HG03139 (cell line): ENCODE data around the gene GALK1.
"Not testable (repeated sequence)": the region's sequence is repeated elsewhere in the genome, so short reads cannot be mapped to it uniquely, and the experiment has no call there.

ENCODE experiments used
- ATAC-seq: cut with Tn5 transposase; IDR thresholded peaks from one replicate; pipeline ENCODE4 v1.9.1; 2021; ENCODE audit not compliant: unreplicated experiment

GALK1 gene

GRCh38 chr17:75767881-75768280 is 2.9 kb upstream of the GALK1 start:
- no peak for ATAC-seq

DNA sequence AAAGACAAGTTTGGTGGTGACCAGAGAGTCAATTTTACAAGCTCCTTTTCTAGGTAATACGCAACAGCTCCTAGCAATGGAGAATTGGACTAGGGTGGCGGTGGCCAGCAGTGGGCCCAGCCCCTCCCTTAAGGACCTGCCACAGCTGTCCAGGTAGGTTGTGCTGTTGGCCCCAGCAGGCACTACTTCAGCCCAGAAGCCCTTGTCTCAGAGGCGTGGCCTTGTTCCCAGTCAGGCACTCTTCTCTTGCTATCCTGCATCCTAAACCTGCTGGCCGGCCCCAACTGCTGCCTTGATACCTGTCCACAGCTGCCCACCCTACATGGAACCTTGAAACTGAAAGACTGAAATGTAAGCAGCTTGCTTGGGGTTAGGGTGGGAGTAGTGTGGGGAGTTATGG is 989 bp upstream of the GALK1 start:
- ATAC-seq: no peak

- ATAC-seq: no peak
Measured at GRCh38 chr17:75764417-75764710, 628 bp downstream of the GALK1 start.

DNA sequence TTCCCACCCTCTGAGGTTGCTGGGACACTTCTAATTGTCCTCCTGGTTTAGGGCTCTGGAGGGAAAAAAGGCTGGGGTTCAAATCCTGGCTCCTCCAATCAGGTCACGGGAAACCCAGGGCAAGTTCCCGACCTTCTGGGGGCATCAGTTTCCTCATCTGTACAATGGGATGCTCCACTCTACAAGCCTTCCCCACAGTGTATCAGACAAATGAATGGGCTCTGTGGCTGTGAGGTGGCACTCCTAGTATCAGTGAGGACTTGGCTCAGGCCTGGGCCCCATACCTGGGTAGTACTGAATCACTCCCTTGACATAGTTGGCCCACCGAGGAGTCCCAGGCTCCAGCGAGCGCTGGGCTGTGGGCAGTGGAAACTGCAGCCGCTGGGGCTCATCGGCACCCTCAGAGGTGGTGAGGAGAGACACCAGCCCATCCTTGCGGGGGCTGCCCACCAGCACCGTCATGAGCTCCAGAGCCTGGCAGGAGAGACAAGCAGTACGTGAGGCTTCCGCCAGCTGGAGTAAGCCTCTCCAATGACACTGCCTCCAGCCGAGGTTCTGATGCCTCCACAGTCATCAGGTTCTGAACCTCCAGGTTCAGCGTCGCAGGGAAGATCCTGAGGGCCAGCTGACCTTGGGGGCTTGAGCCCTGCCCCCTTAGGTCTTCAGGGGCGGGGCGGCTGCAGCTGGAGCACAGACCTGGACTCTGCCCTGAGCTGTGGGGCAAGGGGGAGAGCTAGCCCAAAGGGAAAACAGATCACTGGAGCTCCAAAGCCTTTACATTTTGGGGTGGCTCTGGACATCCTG is 1.2 kb downstream of the GALK1 start:
- no peak for ATAC-seq

DNA sequence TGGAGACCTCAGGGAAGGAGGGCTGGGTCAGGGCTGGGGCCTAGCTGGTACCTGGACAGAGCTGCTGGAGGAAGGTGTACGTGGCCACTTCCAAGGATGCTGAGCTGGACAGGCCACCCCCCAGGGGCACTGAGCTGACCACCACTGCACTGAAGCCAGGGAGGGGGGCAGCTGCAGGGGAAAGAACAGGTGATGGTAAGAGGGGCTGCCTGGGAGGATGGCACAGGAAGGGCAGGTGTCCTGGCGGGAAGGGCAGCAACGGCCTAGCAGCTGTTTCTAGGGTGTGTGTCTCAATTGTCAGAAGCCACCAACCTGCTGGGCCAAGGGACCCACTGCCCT is 1.8 kb downstream of the GALK1 start:
- ATAC-seq: no peak

DNA sequence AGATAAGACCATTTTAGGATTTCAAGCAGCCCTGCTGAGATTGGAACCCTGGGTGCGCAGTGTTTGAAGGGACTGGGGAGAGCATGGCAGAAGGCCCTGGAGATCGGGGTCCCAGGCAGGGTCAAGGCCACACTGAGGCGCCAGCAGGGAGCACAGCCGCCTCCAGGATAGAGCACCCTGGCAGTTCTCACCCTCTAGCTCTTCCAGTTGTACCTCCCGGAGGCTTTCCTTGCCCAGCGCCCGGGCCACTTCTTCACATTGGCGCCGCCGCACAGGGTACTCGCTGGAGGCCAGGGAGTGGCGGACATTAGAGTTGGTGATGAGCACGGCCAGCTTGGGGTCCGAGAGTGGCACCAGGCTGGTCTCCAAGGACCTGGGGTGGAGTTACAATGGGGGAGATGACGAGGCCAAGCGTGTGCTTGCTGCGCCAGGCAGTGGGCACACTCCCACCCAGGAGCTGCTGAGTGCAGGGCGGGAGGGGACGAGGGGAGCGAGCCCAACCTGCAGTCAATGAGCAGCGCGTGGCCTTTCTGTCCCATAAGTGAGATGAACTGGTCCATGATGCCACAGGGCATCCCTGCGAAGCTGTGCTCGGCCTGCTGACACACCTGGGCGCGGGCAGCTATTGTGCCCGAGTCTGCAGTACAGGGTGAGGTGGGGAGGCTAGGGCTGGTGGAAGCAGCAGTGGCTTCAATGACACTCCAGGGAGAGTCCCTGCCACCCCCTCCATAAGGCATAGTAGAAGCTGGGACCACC is 2.3 kb downstream of the GALK1 start:
- no peak for ATAC-seq

GRCh38 chr17:75759978-75760640 is 4.9 kb downstream of the GALK1 start:
- ATAC-seq: not testable (repeated sequence)

GRCh38 chr17:75759457-75759856 is 5.5 kb downstream of the GALK1 start:
- ATAC-seq: no peak

DNA sequence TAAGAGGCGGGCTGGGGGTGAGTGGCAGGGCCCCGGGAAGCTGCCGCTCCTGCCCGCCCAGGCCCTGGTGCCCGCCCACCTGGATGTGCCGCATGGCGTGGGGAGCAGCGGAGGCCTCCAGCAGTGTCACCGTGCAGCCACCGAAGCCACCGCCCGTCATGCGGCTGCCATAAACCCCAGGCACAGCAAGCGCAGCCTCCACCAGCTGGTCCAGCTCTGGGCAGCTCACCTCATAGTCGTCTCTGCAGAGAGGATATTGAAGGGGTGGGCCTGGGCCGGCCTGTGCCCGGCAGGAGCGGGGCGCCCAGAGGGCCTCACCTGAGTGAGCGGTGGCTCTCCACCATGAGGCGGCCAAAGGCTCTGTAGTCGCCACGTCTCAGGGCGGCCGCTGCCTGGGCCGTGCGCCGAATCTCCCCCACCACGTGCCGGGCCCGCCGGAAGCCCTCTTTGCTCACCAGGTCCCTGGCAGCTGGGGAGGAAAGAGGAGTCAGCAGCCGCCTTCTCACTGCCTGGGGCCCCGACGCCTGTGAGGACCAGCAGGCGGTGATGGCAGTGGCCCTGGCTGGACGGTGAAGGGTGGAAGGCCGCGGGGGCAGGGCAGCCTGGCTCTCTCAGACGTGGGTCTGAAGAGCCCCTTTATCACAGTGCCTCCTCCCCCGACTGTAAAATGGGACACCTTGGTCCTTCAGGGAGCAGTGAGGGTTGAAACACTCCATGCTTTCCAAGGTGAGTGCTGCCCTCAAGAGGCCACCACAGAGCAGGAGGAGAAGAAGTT is 6.7 kb downstream of the GALK1 start:
- no peak for ATAC-seq

- ATAC-seq: no peak
Measured at GRCh38 chr17:75757086-75757681, 7.8 kb downstream of the GALK1 start.

- ATAC-seq: no peak
Measured at GRCh38 chr17:75756451-75757085, 8.4 kb downstream of the GALK1 start.

DNA sequence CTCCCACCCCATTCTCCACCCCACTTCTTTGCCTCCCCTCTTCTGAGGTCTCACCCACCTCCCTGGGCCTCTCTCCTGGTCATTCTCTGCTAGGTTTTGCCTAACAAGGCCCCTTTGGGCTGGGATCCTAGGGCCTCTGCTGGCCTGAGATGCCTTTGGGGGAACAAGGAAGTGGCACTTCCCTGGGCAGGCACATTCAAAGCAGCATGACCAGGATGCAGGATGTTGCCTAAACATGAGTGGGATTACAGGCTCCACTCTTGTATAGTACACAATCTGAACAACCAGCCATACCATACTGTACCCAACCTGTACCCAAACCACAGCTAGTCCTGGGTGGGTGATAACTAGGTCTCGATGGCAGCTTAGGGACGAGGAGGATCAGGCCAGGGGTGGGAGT is 9.0 kb downstream of the GALK1 start:
- no peak for ATAC-seq

DNA sequence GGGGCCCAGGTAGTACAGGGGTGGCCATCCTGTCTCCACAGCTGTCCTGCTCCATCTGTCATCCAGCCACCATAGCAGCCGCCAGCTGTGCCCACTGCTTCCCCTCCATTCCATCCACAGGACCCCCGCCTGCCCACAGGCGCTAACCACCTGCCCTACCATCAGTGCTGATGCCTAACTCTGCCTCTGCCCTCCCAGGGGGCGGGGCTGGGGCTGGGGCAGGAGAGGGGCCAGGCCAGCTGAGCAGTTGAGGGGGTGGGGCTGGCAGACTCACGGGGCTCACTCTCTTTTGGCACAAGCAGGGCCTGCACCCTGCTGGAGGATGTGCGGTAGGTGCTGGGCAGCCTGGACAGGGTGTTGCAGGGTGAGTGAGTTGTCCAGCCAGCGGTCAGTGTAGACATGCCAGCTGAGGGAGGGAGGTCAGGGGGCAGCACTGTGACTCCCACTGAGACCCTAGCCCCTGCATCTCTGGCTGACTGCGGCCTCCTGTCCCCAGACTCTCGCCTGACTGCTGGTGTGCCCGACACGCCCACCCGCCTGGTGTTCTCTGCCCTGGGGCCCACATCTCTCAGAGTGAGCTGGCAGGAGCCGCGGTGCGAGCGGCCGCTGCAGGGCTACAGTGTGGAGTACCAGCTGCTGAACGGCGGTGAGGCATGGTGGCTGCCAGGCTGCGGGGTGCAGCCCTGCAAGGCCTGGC is 9.6 kb downstream of the GALK1 start:
- ATAC-seq: no peak

- ATAC-seq: no peak
Measured at GRCh38 chr17:75754378-75755204, 10.4 kb downstream of the GALK1 start.

DNA sequence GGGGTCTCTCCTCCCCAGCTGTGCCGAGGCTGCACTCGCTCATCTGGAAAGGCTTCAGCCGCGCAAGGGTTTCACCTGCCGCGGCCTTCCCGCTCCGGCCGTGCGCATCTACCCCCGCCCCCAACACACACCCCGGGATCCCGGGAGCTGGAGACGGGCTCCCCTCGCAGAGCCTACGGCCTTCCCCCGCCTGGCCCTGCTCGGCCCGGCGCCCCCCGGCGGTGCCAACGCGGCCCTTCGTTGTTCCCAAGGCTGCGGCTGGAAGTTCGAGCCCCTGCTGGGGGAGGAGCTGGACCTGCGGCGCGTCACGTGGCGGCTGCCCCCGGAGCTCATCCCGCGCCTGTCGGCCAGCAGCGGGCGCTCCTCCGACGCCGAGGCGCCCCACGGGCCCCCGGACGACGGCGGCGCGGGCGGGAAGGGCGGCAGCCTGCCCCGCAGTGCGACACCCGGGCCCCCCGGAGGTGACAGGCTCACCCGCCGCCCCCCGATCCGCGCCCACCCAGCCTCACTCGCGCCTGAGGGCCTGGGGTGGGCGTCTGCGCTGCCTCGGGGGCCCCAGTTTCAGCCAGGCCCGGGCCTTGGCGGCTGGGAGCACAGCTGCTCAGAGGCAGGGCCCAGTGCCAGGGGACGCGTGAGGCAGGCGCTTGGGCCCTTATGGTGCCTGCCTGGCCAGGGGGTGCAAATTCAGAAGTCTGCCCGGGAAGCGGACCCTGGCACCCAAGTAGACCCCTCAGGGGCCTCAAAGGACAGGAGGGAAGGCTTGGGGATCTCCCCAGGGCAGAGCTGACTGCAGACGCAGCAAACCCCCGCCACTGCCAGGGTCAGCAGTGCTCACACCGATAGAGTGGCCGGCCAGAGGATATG is 11.2 kb downstream of the GALK1 start:
- ATAC-seq: peak; percentile 58

DNA sequence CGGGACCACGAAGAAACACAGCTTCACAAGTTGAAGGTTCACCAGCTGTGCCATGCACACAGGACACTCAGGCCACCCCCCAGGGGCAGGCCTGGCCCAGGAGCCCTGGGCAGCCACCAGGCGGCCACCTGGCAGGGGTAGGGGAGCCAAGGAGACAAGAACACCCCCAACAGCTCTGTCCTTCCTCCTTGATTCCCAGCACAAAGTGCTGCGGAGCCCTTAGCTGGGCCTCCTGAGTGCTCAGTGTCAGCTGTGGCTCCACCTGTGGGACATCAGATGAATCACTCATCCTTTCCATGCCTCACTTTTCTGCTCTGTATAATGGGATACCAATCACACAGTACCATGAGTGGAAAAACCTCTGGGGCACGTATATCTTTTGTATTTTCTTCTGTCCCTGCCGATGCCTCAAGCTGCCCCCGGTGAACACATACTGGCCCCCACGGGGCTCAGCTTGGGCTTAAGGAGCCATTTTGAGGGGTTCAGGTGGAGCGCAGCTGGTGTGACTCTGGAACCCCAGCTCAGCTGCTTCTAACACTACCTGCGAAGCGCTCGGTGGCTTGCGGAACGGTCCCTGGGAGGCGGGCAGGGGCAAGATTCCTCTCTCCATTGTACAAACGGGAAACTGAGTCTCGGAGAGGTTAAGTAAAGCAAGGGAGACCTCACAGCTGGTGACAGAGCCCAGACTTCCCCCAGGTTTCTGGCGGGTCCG is 12.0 kb downstream of the GALK1 start:
- no peak for ATAC-seq

GRCh38 chr17:75752405-75752709 is 12.6 kb downstream of the GALK1 start:
- ATAC-seq: no peak
